ENCODE measurements around the gene GMIP. TPM values are rescaled to one million over a fixed set of nuclear protein-coding genes. Genes with fewer than 3 reads are reported as not detected.

GMIP gene
- total RNA-seq, 1 experiment from 2014 or later, result 6.3 TPM

DNA sequence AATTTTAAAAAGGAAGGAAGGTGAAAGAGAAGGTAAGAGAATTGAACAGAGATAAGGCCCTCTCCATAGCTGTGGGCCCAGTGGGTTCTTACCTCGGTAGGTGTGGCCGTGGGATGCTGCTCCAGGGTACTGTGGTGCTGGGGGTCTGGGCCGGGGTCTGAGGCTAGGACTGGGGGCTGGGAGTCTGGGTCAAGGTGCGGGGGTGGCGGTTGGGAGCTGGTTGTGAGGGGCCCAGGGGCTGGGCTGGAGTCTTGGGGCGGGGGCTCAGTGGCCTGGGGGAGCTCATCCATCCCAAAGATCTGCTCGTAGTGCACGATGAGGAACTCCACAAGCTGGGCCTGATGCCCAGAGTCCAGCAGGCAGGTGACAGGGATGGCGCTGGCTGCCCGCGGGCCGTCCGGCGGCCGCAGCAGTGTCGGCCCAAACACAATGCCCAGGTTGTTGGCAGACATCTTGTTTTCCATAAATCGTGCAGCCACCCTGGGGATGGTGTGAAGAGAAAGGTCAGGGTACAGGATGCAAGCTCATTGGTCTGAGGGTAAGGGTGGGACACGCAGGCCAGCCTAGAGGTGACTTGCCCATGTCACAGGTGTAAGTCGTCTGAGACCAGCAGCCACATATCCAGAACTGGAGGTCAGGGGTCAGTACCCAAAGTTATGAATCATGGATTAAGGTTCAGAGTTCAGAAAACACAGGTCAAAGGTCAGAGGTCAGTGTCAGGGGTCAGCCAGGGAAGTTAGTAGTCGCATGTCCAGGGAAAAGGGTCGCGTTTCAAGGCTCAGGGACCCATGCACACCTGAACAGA, 9.5 kb downstream of the GMIP start:
- Histone ChIP-seq H3K4me2 (ENCODE audit: low read length) (no peak overlapping the region), H3K27me3 (ENCODE audit: low read length) (no peaks in the 10 kb centered on the region), H3K4me3 (ENCODE audit: low read length) (no peak overlapping the region), H3K4me1 (ENCODE audit: insufficient read depth, low read length) (0 out of 2 replicates have a peak, but pooled peaks cover 4% of the 10 kb centered on the region), H3K79me2 (ENCODE audit: low read length) (no peaks in the 10 kb centered on the region), H3K27ac (ENCODE audit: low read length) (no peak overlapping the region), H3K9me2 (replicated peaks; ENCODE audit: low read length) (no peaks in the 10 kb centered on the region), H3K9ac (ENCODE audit: low read length) (no peak overlapping the region), H4K20me1 (ENCODE audit: low read length) (no peaks in the 10 kb centered on the region), H2AFZ (ENCODE audit: low read length) (no peak overlapping the region), H3F3A (ENCODE audit: low read length, unreplicated experiment) (no peaks in the 10 kb centered on the region), H3K36me3 (ENCODE audit: low read depth, low read length) (peaks cover 3% of the 10 kb centered on the region; the same call in 1 of the 2 replicates), H3K9me3 (ENCODE audit: low read length) (no peaks in the 10 kb centered on the region)
- TF ChIP-seq EZH2 (IDR thresholded peaks at IDR 0.05; ENCODE audit: low read length, unreplicated experiment), result no peak
- TF ChIP-seq EZH2phosphoT487 (IDR thresholded peaks at IDR 0.05; ENCODE audit: borderline replicate concordance, low read length), result no peak
- TF ChIP-seq, protein P1, sequence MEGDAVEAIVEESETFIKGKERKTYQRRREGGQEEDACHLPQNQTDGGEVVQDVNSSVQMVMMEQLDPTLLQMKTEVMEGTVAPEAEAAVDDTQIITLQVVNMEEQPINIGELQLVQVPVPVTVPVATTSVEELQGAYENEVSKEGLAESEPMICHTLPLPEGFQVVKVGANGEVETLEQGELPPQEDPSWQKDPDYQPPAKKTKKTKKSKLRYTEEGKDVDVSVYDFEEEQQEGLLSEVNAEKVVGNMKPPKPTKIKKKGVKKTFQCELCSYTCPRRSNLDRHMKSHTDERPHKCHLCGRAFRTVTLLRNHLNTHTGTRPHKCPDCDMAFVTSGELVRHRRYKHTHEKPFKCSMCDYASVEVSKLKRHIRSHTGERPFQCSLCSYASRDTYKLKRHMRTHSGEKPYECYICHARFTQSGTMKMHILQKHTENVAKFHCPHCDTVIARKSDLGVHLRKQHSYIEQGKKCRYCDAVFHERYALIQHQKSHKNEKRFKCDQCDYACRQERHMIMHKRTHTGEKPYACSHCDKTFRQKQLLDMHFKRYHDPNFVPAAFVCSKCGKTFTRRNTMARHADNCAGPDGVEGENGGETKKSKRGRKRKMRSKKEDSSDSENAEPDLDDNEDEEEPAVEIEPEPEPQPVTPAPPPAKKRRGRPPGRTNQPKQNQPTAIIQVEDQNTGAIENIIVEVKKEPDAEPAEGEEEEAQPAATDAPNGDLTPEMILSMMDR (conservative IDR thresholded peaks at IDR 0.05; ENCODE audit: low read depth, low read length), result no peak
- DNase-seq, result no peak
- ATAC-seq, result no peak
- intact Hi-C loops (cut with micrococcal nuclease), result no loop called here
- ChIA-PET CTCF (no interaction called here), POLR2A (ENCODE audit: unreplicated experiment) (no interaction called here)
- BruUV-seq (replicated peaks), result no TSS peak

DNA sequence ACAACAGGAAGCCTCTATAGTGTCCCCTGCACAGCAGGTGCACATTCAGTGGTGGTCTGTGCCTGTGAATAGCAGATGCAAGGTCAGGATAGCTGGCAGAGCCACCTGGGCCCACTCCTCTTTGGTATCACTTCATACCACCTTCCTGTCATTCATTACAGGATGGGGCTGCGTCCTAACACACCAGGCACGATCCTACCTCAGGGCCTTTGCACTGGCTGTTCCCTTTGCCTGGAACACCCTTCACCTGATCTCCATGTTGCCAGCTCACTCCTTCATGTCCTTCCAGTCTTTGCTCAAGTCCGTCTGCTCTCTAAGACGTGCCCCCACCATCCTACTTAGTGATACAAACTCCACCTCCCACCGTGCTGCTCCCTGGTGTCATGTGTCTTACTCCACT, 10.8 kb downstream of the GMIP start:
- no peak overlapping the region for H3K27ac ChIP-seq (ENCODE audit: low read length)
- no peak for DNase-seq
- H3K27me3 ChIP-seq (ENCODE audit: low read length), result no peaks in the 10 kb centered on the region
- H3K9me2 ChIP-seq (replicated peaks; ENCODE audit: low read length), result no peaks in the 10 kb centered on the region
- no peak overlapping the region for H3K4me3 ChIP-seq (ENCODE audit: low read length)
- H3K4me1 ChIP-seq (ENCODE audit: insufficient read depth, low read length), result 0 out of 2 replicates have a peak, but pooled peaks cover 4% of the 10 kb centered on the region
- no peaks in the 10 kb centered on the region for H3K9me3 ChIP-seq (ENCODE audit: low read length)
- intact Hi-C loops (cut with micrococcal nuclease), result no loop called here
- peaks cover 3% of the 10 kb centered on the region; the same call in 1 of the 2 replicates for H3K36me3 ChIP-seq (ENCODE audit: low read depth, low read length)
- no TSS peak for BruUV-seq (replicated peaks)
- no peaks in the 10 kb centered on the region for H3F3A ChIP-seq (ENCODE audit: low read length, unreplicated experiment)
- no peak for TF ChIP-seq EZH2phosphoT487 (IDR thresholded peaks at IDR 0.05; ENCODE audit: borderline replicate concordance, low read length)
- no peak for TF ChIP-seq EZH2 (IDR thresholded peaks at IDR 0.05; ENCODE audit: low read length, unreplicated experiment)
- TF ChIP-seq, protein P1 (conservative IDR thresholded peaks at IDR 0.05; ENCODE audit: low read depth, low read length), result no peak
- no peak overlapping the region for H3K4me2 ChIP-seq (ENCODE audit: low read length)
- no peak for ATAC-seq
- no peak overlapping the region for H3K9ac ChIP-seq (ENCODE audit: low read length)
- H4K20me1 ChIP-seq (ENCODE audit: low read length), result no peaks in the 10 kb centered on the region
- H3K79me2 ChIP-seq (ENCODE audit: low read length), result no peaks in the 10 kb centered on the region
- CTCF ChIA-PET, result no interaction called here
- H2AFZ ChIP-seq (ENCODE audit: low read length), result no peak overlapping the region
- POLR2A ChIA-PET (ENCODE audit: unreplicated experiment), result no interaction called here

DNA sequence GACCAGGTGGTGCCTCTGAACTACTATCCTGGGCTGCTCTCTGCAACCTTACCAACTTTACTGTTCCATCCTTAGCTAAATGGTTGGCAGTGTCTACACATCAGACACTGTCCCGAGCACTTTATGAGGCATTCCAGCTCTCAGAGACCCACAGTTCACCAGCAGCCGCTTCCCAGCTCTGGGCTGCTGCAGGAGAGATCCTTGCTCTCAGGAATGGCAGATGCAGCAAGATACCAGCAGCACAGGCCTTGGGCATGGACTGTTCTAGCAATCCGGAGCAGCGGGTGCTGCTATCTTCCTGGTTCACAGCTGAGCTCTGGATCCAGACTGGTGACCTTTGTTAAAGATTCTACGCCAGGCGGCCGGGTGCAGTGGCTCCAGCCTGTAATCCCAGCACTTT, 12.1 kb downstream of the GMIP start:
- intact Hi-C loops (cut with micrococcal nuclease), result no loop called here
- Histone ChIP-seq H4K20me1 (ENCODE audit: low read length) (no peaks in the 10 kb centered on the region), H3K9me3 (ENCODE audit: low read length) (no peaks in the 10 kb centered on the region), H2AFZ (ENCODE audit: low read length) (no peak overlapping the region), H3K4me3 (ENCODE audit: low read length) (no peak overlapping the region), H3K36me3 (ENCODE audit: low read depth, low read length) (peaks cover 3% of the 10 kb centered on the region; the same call in 1 of the 2 replicates), H3K79me2 (ENCODE audit: low read length) (peaks cover 12% of the 10 kb centered on the region), H3K4me1 (ENCODE audit: insufficient read depth, low read length) (peaks cover 13% of the 10 kb centered on the region), H3K27me3 (ENCODE audit: low read length) (no peaks in the 10 kb centered on the region), H3K9me2 (replicated peaks; ENCODE audit: low read length) (no peaks in the 10 kb centered on the region), H3F3A (ENCODE audit: low read length, unreplicated experiment) (no peaks in the 10 kb centered on the region), H3K27ac (ENCODE audit: low read length) (no peak overlapping the region), H3K9ac (ENCODE audit: low read length) (no peak overlapping the region), H3K4me2 (ENCODE audit: low read length) (no peak overlapping the region)
- CTCF ChIA-PET, result no interaction called here
- ATAC-seq (no peak), DNase-seq (no peak)
- TF ChIP-seq, protein P1 (conservative IDR thresholded peaks at IDR 0.05; ENCODE audit: low read depth, low read length), result no peak
- no TSS peak for BruUV-seq (replicated peaks)
- POLR2A ChIA-PET (ENCODE audit: unreplicated experiment), result no interaction called here

Data from PC-3 (cell line).